Suprapubic skin (tissue), 3 donors: ENCODE data around the gene SUZ12.
"Not testable (repeated sequence)": the region's sequence is repeated elsewhere in the genome, so short reads cannot be mapped to it uniquely, and the experiment has no call there.

Experiments
- CTCF ChIP-seq, 2 donors: fragments of 200-600 bp in 1 of 2; fragments of 450-650 bp in 1 of 2; sonication (generic) in 1 of 2; IDR thresholded peaks; one replicate each; pipeline ENCODE4 v1.5.1; 2016 to 2019; ENCODE audit warnings: antibody characterized with exemption in 2 of 2, mild to moderate bottlenecking in 1 of 2, moderate library complexity in 1 of 2
- POLR2A ChIP-seq, 2 donors: fragments of 450-650 bp; IDR thresholded peaks; one replicate each; pipeline ENCODE4 v1.6.1; 2017; ENCODE audit warnings: antibody characterized with exemption in 2 of 2, mild to moderate bottlenecking in 2 of 2, moderate library complexity in 2 of 2

GRCh38 chr17:31941916-31942315 lies 5.1 kb downstream of the SUZ12 start:
- not testable (repeated sequence) for TF ChIP-seq CTCF, POLR2A (IDR thresholded peaks at IDR 0.05)
